HepG2 (cell line): Measurements from ENCODE around the gene GAGE10. TPM values are rescaled to one million over a fixed set of nuclear protein-coding genes. Genes with fewer than 3 reads are reported as not detected.

Source experiments
- ARNT2 ChIP-seq: sonication (generic); formaldehyde crosslinking; IDR thresholded peaks from 2 replicates; pipeline ENCODE4 v1.8.0; 2022; ENCODE audit warnings: mild to moderate bottlenecking, low read depth, missing genetic modification reagents, moderate library complexity
- ATF2 ChIP-seq: sonication (generic); formaldehyde crosslinking; IDR thresholded peaks from 2 replicates; pipeline ENCODE4 v1.4.0; 2020; ENCODE audit warnings: missing genetic modification reagents
- EEA1 ChIP-seq: sonication (generic); formaldehyde crosslinking; IDR thresholded peaks from 2 replicates; pipeline ENCODE4 v1.5.1; 2020; ENCODE audit warnings: mild to moderate bottlenecking, missing genetic modification reagents, borderline replicate concordance
- ELF1 ChIP-seq: sonication (generic); formaldehyde crosslinking; IDR thresholded peaks from 2 replicates; pipeline ENCODE4 v1.4.0; 2020; ENCODE audit warnings: missing genetic modification reagents
- FOXK2 ChIP-seq: fragments of 450-650 bp; IDR thresholded peaks from 2 replicates; pipeline ENCODE4 v1.6.1; 2016
- HMGXB3 ChIP-seq: sonication (generic); formaldehyde crosslinking; IDR thresholded peaks from 2 replicates; pipeline ENCODE4 v1.4.0; 2020; ENCODE audit warnings: missing genetic modification reagents, borderline replicate concordance
- MYPOP ChIP-seq: sonication (generic); formaldehyde crosslinking; IDR thresholded peaks from 2 replicates; pipeline ENCODE4 v1.8.1; 2023; ENCODE audit warnings: mild to moderate bottlenecking, moderate library complexity, missing genetic modification reagents
- SRSF1 ChIP-seq: fragments of 200-400 bp; formaldehyde crosslinking; optimal IDR thresholded peaks from 2 replicates; pipeline ENCODE3; 2017; ENCODE audit warnings: mild to moderate bottlenecking, low read depth, low read length, moderate library complexity
- SYNCRIP ChIP-seq: fragments of 200-400 bp; formaldehyde crosslinking; IDR thresholded peaks from 2 replicates; pipeline ENCODE4 v1.6.1; 2018; ENCODE audit warnings: mild to moderate bottlenecking, low read depth, low read length; ENCODE audit not compliant: insufficient read depth
- THAP9 ChIP-seq: sonication (generic); formaldehyde crosslinking; IDR thresholded peaks from 2 replicates; pipeline ENCODE4; 2020; ENCODE audit warnings: missing genetic modification reagents, mild to moderate bottlenecking, borderline replicate concordance
- ZBTB20 ChIP-seq: sonication (generic); formaldehyde crosslinking; IDR thresholded peaks from 2 replicates; pipeline ENCODE4 v1.8.1; 2023; ENCODE audit warnings: missing genetic modification reagents, low read depth, mild to moderate bottlenecking, borderline replicate concordance
- ZBTB46 ChIP-seq: sonication (generic); formaldehyde crosslinking; IDR thresholded peaks from 2 replicates; pipeline ENCODE4 v1.4.0; 2020; ENCODE audit warnings: mild to moderate bottlenecking, missing genetic modification reagents, borderline replicate concordance
- ZNF17 ChIP-seq: sonication (generic); formaldehyde crosslinking; IDR thresholded peaks from 2 replicates; pipeline ENCODE4 v1.5.0; 2020; ENCODE audit warnings: mild to moderate bottlenecking, missing genetic modification reagents
- ZNF350 ChIP-seq: sonication (generic); formaldehyde crosslinking; IDR thresholded peaks from 2 replicates; pipeline ENCODE4 v1.4.0; 2020; ENCODE audit warnings: mild to moderate bottlenecking, low read depth, missing genetic modification reagents, borderline replicate concordance
- ZZZ3 ChIP-seq: sonication (generic); formaldehyde crosslinking; IDR thresholded peaks from 2 replicates; pipeline ENCODE4 v1.4.0; 2020; ENCODE audit warnings: missing genetic modification reagents, mild to moderate bottlenecking, borderline replicate concordance
- polyA plus RNA-seq, 8 experiments: library from polyadenylated mRNA; depleted of rRNA in 3 of 8; stranded (reverse) in 7 of 8; unstranded in 1 of 8; fragments of >200 nt; fragmentation: Illumina TruSeq in 4 of 8; extraction: Trizol in 4 of 8; gene quantifications; 2 replicates each; pipeline versions ENCODE4 v1.2.1 to v1.2.3, GENCODE V29; 2011 to 2016; ENCODE audit warnings: low read depth in 4 of 8, missing spikeins in 1 of 8, mixed read lengths in 1 of 8; ENCODE audit not compliant: insufficient read depth in 1 of 8
- total RNA-seq, 5 experiments: library from RNA; depleted of rRNA; stranded (reverse); fragments of >200 nt; fragmentation: Illumina TruSeq; extraction: Trizol; gene quantifications; 2 replicates each; pipeline ENCODE4 v1.2.3, GENCODE V29; 2016; ENCODE audit warnings: low read depth in 1 of 5

Gene GAGE10
- total and polyA plus RNA-seq, 2 of the 13 experiments (the other 11 are each of a cell fraction or from before 2014, with no cell fraction given) = not detected

- 0 out of 2 replicates have a peak, but pooled peaks have one; percentile 26 for TF ChIP-seq THAP9 (CRISPR knock-in tag)
- TF ChIP-seq ARNT2 (CRISPR knock-in tag) = no peak
- no peak for TF ChIP-seq ZBTB46 (CRISPR knock-in tag)
- TF ChIP-seq ZBTB20 (CRISPR knock-in tag) = no peak
- TF ChIP-seq ATF2 (CRISPR knock-in tag) = no peak
- TF ChIP-seq SRSF1 = no peak
- no peak for TF ChIP-seq FOXK2
- no peak for TF ChIP-seq ZZZ3
- TF ChIP-seq ZNF350 = no peak
- no peak for TF ChIP-seq SYNCRIP
- no peak for TF ChIP-seq ELF1 (CRISPR knock-in tag)
- TF ChIP-seq EEA1 (CRISPR knock-in tag) = no peak
- TF ChIP-seq ZNF17 = no peak
- TF ChIP-seq HMGXB3 (CRISPR knock-in tag) = peak; percentile 83
- no peak for TF ChIP-seq MYPOP
Measured at GRCh38 chrX:49269010-49269766, 34.3 kb upstream of the GAGE10 start (continued).
